Inflammatory macrophage (primary cell): ENCODE results near the gene HOXA5.

Source experiments
- DNase-seq, 2 donors: peaks; one replicate each; pipeline ENCODE4 v3.0.0-alpha.2; 2020 to 2022

Gene HOXA5

DNA sequence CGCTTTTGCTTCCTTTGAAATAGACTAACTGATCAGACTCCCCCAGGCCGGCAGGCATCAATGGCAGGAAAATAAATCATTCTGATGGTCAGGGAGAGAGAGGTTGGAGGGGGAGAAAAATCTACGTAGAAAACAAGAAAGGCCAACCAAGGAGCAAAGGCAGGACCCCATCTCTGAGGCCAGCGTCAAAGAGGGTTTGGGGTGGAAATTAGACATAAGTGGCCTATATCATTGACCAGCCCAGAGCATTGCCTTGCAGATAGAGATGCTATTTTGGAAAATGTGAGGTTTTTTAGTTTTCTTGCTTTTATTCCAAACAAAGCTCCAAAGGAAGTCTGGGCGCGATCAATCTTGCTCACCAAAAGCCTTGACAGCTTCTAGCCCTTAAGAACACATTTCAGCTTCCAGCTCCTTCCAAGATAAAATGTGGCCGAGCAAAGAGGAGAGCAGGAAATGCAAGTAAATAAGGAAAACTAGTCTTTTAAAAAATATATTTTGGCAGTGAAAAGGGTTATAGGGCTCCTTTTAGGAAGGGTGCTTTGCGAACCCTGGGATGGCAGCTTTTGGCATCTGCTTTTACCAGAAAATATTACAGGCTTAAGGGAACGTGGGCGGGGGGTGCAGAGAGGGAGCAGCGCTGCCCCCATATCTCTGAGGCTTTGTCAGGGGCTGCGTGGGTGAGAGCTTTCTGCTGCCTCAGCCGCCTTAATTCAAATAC, 39.0 kb downstream of the HOXA5 start:
- no peak for DNase-seq

DNA sequence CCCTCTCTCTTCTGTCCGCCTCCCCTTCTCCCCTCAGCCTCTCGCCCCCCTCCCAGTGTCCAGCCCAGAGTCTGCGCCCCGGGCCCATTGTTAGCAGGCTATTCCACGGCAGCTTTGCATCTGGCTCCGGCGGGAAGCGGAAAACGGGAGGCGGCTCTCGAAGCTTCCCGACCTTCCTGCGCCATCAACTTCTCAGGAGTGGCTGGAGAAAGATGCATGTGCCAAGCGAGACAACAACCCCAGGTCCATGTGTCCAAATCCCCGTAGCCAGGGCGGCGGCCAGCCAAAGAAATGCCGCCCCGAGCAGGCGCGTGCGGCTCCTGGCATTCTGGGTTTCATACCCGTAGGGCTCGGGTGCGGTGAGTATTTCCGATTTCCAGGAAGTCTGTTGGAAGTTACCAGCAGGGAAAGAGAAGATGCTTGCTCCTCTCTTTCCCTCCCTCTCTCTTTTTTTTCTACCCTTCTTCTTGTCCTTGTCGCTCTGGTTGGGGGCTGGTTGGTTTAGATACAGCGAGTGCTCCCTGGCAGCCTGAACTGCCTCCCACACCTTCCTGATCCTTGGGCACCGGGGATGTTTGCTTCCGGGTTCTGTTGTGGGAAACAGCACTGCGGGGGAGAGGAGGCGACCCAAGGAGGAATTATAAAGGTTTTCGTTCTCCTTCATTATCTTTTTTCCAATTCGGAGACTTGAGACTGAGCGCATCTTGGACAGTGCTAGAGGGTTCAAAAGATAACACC, 39.8 kb downstream of the HOXA5 start:
- no peak for DNase-seq

DNA sequence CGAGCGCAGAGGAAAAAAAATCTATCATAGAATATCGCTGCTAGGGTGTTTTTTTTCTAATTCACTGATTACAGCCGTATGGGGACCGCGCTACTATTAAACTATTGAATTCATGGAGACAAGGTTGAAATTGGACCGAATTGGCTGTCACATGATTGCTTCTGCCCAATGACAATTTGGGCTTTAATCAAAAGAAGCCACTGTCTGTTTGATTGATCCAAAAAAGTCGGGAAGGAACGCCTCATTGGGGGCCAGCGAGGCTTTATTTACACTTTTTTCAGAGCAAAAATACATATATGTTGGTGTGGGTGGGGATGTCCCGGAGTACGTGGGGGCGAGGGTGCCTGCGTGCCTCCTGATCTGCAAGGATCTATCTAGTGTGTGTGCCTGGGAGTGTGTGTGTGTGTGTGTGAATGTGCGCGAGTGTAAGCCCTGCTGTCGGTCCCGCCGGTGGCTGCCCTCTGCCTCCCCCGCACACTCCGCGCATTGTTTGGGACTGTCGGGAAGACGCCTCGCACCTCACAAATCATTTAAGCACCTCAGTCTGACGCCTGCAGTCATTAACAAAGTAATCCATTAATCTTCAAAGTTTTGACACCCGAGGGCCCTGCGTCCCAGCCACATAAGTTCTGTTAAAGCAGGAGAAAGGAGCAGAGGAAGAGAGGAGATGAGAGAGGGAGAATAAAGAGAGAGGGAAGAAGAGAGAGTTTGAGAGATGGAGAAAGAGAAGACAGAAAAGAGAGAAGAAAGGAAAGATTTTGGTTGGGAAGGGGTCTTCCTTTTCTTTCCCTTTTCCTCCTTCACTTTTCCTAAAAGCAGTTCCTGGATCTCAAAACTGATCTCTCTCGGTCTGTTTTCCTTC, 40.7 kb downstream of the HOXA5 start, which contains the start of gene HOXA2:
Gene HOXA2, minus strand, starts transcription at position 103 of the 862 bp plus-strand sequence. CDS start 183 bp downstream, outside the sequence.
- DNase-seq = no peak

DNA sequence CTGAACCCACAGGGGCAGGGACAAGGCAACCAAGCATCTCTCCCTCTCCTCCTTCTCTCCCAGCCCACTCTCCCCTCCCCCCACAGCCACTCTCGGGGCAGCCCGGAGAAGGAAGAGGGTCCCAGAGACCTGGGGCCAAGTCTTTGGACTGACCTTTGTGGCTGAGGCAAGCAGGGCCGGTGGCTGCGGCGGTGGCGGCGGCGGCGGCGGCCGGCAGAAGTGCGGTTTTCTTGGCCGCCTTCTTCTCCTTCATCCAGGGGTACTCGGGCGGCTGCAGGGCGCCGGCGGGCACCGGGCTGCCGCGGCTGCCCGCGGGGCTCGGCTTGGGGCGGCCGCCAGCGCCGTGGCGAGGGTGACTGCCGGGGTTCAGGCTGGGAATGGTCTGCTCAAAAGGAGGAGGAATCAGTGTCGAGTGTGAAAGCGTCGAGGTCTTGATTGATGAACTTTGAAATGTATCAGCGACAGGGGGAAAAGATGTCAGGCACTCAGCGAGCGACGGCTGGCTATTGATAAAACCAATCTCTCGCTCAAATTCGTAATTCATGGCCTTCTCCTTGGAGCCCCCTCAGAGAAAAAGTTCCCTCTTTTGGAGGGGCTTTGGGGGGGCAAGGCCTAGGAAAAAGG, 41.4 kb downstream of the HOXA5 start:
- no peak for DNase-seq

DNA sequence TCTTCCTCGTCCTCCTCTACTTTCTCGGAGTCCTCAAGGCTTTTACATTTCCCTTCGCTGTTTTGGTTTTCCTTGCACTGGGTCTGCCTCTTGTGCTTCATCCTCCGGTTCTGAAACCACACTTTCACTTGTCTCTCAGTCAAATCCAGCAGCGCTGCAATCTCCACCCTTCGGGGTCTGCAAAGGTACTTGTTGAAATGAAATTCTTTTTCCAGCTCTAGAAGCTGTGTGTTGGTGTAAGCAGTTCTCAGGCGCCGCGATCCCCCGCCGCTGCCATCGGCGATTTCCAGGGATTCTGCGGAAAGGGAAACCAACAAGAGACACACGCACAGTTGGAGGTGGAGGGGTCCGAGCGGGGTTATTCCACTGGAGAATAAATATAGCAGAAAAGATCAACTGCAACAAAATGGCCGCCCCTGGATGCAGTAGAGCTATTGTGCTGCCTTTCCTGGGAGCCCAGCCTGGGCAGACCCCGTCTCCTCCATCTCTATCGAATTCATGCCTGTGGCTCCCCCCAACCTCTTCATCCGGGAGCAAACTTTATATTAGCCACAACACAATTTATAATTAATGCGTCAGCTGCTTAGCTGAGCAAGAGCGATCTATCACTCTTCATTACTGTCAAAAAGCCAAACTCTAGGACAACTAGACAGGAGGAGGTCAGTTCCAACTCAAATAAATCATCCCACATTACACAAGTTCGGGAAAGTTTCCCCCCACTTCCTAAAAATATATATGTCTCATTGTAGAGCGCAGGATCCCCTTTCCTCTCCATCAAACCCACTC, 42.1 kb downstream of the HOXA5 start:
- no peak for DNase-seq

DNA sequence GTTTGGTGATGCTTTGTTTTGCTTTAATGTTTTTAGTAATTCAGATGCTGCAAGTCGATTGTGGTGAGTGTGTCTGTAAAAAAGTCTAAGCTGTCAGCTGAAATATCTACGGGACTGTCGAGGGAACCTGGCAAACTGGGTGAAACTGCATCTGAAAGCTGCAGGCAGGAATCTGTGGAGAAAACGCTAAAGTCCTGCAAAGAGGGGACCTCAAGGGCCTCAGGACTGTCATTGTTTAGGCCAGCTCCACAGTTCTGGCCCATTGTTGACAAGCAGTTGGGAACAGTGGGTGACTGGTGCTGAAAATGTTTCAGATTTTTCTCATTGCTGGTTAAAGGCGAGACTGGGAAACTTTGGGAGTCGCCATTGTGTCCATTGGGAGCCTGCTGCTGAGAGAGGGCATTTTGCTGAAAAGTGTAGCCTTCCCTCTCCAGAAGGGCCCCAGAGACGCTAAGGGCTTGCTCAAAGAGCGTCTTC, 42.7 kb downstream of the HOXA5 start:
- no peak for DNase-seq

DNA sequence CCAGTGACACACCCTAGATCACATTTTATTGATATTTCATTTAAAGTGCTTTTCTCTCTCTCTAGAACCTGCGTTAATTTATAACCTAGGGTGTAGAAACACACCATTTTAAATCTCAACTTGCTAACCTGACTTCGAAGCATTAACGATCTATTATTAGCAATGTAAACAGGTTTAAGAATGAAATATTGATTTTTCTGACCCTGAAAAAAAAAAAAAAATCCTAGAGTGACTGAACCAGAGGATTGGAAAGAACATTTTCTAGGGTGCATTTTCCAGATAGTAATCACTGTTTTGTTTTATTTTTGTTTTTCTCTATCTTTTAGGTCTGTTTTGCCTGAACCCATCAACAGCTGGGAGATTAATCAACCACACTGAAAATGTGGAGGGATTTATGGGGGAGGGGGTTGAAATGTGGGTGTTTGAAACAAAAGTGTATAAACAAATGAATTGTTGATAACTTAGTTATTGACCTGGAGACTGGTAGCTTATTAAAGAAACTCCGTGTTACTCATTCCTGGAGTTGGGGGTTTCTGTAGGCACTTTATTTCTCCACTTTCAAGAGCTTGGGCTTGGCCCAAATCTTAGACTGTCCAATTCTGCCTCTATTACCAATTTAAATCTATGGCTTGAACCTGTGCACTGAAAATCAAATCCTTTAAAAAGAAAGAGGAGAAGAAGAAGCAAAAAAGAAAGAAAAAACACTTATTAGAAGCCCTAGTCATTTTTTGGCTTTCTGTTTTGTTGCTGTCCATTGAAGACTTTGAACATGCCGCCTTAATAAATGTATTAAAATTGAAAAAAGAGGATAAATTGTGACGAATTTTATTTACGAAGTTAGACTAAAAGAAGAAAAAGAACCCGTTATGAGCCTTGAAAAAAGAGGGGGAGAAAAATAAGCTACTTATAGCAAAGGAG, 43.8 kb downstream of the HOXA5 start:
- DNase-seq = no peak

DNA sequence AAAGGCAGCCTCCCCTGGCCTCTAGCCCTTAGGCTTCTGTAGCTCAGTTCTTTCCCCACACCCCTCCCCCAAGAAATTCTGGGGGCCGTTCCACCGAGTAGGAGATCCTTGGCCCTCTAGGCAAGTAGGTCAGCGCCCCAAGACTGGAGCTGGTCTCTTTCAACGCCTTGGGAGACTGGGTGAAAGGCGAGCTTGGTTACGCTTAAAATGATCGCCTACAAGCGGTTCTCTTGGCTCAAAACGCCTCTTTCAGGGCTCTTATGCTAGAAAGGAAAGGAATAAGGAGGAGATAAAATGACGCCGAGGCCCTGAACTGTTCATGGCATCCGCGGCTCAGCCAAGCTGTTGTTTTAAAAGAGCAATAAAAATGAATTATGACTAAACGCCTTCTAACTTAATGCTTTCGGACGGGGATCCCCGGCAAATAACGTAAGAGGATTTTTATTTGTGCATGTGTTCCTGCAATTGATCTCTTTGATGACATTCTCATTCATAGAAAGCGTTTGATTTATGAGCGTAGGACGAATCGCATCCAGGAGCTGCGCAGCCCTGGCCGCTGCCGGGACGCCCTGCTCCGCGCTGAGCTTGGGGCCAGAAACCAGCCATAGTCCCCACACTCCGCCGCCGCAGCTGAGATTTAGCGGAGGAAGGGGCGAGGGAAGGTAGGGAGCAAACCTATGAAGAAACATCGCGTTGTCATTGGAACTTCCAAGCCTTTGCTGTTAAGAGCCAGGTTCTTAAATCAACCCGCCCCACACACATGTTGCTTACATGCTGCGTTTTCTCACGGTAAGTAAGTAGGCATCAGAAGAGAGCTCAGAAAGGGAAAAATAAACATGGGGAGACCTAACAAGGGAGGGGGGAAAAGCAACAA, 44.7 kb downstream of the HOXA5 start:
- no peak for DNase-seq

DNA sequence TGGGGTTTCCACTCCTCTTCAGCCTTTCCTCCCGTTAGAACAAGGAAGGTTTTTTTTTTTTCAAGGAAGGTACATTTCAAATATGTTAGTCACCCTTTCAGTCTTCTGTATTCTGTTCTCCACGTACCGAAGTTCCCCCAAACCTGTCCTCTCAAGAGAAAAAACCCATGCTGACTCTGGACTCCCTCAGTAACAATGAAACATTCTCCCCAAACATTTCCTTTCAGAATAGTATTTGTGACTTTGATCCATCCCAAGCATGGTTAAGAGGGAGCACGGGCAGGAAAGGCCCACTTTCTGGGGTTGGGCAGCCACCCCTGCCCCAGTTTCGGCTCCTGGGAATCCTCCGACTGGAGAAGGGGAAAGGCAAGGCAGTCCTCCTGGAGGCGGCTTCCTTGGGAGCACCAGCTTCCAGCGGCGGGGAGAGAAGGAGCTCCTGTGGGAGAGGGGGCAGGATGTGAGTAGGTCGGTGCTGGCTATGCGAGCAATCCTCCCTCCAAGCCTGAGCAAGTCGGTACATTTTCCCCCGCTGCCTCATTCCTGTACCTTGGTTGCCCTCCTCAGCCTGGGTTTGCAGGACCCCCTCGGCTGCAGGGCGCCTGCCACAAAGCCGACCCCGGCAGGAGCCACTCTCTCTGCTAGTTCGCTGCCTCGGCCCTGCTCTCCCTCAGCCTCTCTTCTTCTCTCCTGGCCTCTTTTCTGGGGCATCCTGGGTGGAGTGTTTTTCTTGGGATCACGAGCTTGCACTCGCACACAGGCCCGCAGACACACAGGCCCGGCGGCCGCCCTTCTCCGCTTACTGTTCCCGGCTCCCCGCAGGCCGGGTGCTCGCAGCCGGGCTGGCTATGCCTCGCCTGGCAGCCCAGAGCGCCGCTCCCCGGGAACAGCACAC, 45.5 kb downstream of the HOXA5 start:
- peak in 1 of 2 donors; percentile 23 for DNase-seq

DNA sequence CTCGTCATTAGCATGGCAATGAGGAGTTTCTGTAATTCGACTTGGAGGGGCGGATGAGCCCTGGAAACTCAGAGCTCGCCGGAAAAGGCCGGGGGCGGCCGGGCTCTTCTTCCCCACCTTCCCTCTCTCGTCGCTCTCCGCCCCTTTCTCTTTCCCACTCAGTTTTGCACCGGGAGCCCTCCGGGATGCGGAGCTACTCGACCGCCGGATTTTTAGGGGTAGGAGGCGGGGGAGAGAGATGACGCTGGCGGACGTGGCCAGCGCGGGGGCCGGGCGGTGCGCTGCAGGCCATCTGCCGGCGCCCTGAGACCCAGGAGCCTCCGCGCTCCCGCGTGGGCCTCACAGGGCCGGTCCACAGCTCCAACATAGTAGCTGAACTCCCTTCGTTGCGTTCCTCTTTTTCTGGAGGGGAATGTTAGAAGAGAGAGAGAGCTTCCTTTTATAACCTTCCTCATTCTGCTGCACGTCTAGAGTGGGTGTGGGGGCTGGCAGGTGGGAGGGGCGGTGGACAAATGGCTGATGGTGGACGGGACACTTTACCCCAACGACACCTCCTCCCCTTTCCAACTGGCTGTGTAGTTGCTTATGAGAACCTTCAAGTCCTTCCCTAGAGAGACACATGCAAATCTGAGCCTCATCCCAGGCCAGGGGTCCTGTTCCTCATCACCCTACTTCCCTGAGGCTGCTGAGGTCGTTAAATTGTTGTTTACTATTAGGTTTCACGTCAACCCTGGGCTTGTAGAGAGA, 46.5 kb downstream of the HOXA5 start:
- peak; percentile 89 to 93 for DNase-seq

DNA sequence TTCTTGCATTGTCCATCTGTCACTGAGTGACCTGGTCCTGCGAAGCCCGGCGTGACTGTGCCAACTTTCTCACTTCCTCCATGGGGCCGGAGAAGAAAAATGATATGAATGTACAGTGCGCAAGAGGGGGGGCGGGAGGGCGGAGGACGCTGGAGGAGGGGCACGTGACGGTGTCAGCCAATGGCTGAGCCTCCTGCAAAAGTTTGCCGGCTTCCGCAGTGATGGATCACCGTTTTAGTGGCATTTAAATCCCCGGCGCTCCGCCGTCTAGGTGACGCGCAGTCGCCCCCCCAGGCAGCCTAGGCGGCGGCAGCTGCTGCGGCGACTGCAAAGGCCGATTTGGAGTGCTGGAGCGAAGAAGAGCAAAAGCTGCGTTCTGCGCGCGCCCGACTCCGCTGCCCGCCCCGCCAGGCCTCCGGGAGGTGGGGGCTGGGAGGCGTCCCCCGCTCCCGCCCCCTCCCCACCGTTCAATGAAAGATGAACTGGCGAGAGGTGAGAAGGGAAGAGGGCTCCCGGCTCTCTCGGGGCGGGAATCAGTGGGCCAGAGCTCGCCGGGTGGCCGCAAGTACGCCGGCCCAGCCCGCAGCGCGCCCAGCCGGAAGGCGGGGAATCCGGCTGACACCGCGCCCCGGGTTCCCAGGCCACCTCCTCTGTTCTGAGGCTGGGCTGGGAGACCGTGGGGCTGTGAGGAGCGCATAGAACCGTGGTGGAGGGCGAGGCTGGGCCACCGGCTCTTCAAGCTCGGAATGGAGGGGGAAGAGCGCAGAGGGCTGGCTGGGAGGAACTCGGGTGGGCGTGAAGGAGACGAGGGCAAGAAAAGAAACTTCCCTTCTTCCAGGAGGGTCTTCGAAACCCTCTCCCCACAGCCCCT, 47.3 kb downstream of the HOXA5 start, which contains the start of gene HOXA1:
Gene HOXA1, minus strand, starts transcription at position 104 of the 871 bp plus-strand sequence. Its CDS starts 88 bp downstream, at position 16.
- DNase-seq = peak; percentile 88 to 93

DNA sequence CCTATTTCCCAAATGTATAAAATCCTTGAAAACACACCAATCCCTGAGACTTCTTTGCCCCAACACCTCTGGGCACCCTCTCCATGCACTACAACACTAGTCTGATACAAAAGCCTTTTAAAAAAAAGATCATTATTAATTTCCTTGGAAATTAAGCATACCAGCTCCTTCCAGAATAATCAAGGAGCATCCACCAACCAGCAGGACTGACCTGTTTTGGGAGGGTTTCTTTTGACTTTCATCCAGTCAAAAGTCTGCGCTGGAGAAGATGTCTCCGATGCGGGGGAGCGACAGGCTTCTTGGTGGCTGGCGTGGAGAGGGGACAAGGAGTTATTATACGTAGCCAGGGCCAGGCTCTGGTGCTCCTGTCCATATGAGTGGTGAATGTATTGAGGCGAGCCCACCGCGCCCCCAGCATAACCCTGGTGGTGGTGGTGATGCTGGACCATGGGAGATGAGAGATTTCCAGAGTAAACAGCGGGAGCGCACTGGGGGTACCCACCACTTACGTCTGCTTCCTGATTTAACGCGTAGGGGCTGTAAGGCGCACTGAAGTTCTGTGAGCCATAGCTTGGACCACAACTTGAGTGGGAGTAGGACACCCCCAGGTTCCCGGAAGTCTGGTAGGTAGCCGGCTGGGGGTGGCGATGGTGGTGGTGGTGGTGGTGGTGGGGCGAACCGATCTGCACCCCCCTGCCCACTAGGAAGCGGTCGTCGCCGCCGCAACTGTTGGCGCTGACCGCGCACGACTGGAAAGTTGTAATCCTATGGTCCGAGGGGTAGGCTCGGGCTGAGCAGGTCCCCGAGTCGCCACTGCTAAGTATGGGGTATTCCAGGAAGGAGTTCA, 48.2 kb downstream of the HOXA5 start:
- DNase-seq = peak in 1 of 2 donors; percentile 17

DNA sequence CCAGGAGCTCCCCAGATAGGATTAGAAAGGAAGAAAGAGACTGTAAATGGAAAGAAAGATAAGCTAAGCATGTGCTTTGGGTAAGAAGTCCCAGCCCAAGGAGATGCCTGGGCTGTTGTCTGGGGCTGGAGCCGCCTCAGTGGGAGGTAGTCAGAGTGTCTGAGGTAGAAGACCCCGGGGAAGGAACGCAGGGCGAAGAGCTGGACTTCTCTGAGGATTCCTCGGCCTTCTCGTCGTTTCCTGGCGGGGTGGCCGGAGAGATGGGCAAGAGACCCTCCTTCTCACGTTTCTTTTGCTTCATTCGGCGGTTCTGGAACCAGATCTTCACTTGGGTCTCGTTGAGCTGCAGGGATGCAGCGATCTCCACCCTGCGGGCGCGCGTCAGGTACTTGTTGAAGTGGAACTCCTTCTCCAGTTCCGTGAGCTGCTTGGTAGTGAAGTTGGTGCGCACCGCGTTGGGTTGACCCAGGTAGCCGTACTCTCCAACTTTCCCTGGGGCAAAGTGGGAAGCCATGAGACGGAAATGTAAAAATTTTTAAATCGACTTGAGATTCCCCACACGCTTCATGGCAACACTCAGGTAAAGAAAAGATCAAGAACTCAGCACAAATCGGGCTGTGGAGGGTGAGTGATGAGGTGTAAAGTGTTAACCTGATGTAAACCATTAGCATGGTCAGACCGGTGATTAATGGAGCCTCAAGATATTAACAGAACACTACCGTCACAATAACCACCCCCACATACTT, 49.0 kb downstream of the HOXA5 start:
- no peak for DNase-seq

DNA sequence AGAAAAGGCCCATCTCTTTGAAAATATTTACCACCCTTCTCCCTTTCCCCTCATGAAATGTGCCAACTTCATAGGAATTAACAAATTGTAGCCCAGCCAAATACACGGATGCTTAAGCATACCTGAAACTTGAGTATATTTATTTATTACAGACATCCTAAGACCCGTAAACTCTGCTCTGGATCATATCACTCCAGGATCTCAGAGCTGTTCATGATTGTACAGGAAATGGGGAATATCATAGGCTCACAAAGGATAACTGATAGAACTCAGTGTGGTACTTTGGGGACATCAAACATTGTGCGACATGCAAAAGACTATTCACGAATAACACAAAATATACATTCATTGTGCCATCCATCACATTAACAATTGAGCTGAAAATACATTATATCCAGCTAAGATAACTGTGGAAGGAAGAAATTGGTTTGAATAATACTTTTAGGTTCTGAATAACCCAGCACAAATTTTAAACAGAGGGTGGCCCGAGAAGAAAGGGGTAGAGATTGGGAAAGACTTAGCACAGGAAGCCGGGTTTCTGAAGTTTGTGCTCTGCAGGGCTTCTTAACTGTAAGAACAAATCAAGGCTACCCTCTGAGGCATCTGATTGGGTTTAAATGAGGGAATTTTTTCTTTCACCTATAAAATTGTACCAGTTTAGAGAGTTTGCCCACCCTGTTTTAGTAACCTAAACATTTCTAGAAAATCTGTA, 50.1 kb downstream of the HOXA5 start:
- DNase-seq = no peak
